ENCODE results near the gene APBA3.

DNA sequence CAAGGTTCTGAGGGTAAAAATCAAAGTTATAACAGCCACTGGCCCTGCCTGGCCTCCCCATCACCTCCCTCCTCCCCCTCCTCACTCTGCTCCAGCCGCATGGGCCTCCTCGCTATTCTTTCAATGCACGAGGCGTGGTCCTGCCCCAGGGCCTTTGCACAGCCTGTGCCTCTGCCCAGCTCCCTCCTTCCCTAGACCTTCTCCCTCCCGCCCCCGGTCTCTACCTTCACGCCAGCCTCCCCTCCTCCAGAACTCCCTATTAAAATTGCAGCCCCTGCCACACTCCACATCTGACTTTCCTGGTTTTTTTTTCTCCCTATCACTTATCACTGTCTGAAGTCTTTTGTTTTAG lies 7.2 kb upstream of the APBA3 start:
- TF ChIP-seq POLR2AphosphoS5 (IDR thresholded peaks at IDR 0.05; ENCODE audit: low read depth, low read length) (no peak), TCF7L2 (IDR thresholded peaks at IDR 0.05; ENCODE audit: low read depth, low read length) (no peak)
- TF ChIP-seq, protein P1, sequence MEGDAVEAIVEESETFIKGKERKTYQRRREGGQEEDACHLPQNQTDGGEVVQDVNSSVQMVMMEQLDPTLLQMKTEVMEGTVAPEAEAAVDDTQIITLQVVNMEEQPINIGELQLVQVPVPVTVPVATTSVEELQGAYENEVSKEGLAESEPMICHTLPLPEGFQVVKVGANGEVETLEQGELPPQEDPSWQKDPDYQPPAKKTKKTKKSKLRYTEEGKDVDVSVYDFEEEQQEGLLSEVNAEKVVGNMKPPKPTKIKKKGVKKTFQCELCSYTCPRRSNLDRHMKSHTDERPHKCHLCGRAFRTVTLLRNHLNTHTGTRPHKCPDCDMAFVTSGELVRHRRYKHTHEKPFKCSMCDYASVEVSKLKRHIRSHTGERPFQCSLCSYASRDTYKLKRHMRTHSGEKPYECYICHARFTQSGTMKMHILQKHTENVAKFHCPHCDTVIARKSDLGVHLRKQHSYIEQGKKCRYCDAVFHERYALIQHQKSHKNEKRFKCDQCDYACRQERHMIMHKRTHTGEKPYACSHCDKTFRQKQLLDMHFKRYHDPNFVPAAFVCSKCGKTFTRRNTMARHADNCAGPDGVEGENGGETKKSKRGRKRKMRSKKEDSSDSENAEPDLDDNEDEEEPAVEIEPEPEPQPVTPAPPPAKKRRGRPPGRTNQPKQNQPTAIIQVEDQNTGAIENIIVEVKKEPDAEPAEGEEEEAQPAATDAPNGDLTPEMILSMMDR (IDR thresholded peaks at IDR 0.05), result no peak

Measured in Panc1 (cell line).